M059J (cell line): Measurements from ENCODE around the gene CCDC27. TPM values are rescaled to one million over a fixed set of nuclear protein-coding genes. Genes with fewer than 3 reads are reported as not detected.

Experiments used
- DNase-seq: peaks from one replicate; pipeline ENCODE4 v3.0.0-alpha.2; 2012; ENCODE audit warnings: low read depth
- total RNA-seq: library from RNA; depleted of rRNA; stranded (reverse); fragments of >200 nt; shearing (Covaris generic); gene quantifications from 2 replicates; pipeline ENCODE4 v1.2.3, GENCODE V29; 2014; rRNA removed

Gene CCDC27
- total RNA-seq: not detected in 2 replicates

DNA sequence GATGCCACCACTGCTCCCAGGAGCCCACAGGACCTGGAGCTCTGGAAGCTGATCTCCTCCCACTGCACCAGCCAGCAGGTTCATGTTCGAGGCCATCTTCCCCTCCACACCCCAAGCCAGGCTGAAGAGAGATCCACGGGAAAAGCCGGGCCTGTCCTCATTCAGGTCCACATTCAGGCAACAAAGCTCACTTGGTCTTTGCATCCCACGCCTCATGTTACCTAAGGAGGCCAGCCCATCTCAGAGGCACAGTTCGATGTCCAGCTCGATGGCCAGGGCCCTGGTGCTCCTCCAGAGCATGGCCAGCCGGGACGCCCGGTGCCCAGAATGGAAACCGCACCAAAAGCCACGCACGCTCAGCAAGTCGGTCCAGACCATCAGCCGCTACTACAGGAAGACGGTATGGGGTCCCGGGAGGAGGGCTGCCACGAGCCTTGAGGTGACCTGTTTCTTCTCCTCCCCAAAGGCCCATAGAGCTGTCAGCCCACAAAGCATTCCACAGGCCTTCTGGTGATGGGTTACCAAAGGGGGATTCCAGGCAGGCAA lies at the start of gene CCDC27:
TSS of gene CCDC27 (plus strand) at position 51 of the 546 bp plus-strand sequence. CDS start at position 83, 32 bp downstream.
- no peak for DNase-seq

DNA sequence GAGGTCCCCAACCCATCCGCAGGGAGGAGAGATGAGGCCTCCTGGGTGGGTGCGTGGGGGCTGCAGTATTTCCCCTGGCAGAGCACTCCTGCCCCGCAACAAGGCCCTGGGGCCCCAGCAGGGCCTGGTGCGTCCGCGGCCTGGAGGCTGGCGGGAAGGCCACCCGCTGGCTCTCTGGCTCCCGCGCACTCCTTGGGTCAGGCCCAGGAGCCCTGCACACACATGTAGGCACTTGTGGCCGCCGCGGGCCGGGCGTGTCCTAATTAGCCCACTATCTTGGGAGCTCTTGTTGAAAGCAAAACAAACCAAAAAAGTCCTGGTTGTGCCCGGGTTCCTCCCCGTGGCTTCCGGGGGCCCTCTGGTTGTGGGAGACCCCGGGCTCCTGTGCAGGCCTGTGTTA lies 49.7 kb upstream of the CCDC27 start:
- no peak for DNase-seq

GRCh38 chr1:3702990-3703728 lies 49.1 kb upstream of the CCDC27 start:
- peak; percentile 73 for DNase-seq

DNA sequence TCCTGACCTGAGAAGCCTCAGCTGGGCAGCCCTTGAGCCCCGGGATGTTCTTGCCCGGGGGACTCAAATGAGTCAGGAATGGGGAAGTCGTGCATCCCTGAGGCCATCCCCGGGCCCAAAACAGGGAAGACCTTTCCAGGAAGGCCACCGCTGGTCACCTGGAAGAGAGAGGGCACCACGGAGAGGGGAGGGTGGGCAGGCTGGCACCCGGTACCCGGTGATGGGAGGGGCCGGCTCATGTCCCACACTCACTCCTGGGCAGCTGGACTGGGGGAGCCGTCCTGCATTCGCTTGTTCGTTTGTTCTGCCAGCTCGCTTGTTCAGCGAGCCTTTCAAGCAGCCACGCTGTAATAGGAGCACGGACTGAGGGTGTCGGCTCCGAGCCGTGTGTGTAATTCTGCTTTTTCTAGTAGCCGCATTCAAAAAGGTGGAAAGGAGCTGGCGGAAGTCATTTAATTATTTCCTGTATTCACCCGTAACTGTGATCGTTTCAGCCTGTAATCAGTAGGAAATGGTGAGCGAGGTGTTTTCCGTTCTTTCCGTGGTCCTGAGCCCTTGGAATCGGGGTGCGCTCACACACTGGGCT lies 48.4 kb upstream of the CCDC27 start:
- DNase-seq: no peak

- DNase-seq: no peak
These were observed 46.8 kb upstream of the CCDC27 start for GRCh38 chr1:3705341-3705950.

DNA sequence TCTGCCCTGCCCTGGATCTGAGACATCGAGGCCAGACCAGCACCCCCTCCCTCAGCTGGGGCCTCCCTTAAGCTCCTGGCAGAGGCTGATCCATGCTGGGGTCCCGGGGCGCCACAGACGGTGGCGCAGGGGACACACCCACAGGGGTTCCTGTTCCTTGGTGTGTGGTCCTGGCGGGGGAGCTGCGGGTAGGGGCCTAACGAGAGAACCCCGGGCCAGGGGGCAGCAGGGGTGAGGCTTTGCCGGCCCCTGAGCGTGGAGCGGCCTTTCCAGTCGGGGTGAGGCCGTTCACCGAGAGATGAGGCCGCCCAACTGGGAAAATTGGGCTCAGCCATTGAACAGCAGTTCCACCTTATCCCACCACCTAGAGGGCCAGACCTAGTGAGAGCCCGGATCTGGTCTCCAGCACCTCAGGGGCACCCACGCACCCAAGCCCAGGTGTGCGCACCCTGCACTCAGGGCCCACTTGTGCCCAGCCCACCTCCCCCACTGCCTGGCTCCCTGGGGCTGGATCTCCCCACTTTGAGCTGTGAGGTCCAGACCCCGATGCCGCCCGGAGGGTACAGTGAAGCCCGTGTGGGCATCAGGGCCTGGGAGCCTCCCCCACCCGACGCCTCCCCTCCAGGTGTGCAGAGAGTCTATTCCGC lies 45.5 kb upstream of the CCDC27 start:
- DNase-seq: no peak

DNA sequence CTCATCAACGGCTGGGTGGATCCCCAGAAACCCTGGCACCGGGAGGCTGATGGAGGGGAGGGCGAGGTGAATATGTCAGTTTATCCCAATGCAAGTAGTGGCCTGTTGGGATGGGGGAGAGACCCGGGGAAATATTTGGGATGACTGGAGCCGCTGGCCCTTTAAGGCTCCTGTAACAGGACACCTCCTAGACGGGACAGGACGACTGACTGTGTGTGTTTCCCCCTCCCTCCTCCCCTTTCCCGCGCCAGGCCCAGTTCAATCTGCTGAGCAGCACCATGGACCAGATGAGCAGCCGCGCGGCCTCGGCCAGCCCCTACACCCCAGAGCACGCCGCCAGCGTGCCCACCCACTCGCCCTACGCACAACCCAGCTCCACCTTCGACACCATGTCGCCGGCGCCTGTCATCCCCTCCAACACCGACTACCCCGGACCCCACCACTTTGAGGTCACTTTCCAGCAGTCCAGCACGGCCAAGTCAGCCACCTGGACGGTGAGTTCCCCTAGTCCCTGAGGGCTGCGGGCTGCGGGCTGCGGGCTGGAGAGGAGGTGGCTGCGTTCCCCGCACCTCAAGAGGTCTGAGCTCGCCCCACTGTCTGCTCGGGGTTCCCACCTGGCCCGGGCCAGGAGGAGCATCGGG lies 44.8 kb upstream of the CCDC27 start:
- DNase-seq: no peak

- no peak for DNase-seq
These were observed 44.3 kb upstream of the CCDC27 start for GRCh38 chr1:3707939-3708328.

GRCh38 chr1:3708791-3709190 lies 43.5 kb upstream of the CCDC27 start:
- no peak for DNase-seq

GRCh38 chr1:3710251-3710650 lies 42.0 kb upstream of the CCDC27 start:
- DNase-seq: no peak

- DNase-seq: no peak
These were observed 40.9 kb upstream of the CCDC27 start for GRCh38 chr1:3711381-3711779.

GRCh38 chr1:3711780-3712451 lies 40.3 kb upstream of the CCDC27 start:
- peak; percentile 17 for DNase-seq

GRCh38 chr1:3712573-3713535 lies 39.4 kb upstream of the CCDC27 start:
- DNase-seq: no peak

- no peak for DNase-seq
These were observed 38.4 kb upstream of the CCDC27 start for GRCh38 chr1:3713840-3714239.

- DNase-seq: no peak
These were observed 37.9 kb upstream of the CCDC27 start for GRCh38 chr1:3714284-3714741.

- DNase-seq: no peak
These were observed 37.4 kb upstream of the CCDC27 start for GRCh38 chr1:3714814-3715213.

DNA sequence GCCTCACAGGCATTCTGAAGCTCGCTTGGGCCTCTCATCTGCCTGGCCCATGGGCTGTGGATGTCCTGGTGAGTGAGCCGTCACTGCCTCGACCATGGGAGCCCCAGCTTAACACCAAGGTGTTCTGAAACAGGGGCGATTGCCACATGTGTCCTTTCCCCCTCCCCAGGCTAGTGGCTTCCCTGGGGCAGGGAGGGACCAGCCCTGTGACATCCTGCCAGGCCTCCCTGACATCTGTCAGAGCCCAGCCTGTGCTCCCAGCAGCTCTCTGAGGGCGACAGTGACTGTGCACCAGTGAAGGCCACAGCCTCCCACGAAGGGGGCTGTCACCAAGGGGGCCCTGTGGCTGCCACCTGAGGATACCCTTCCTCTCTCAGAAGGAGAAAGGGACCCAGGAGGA lies 35.9 kb upstream of the CCDC27 start:
- no peak for DNase-seq

GRCh38 chr1:3717041-3717714 lies 35.1 kb upstream of the CCDC27 start:
- no peak for DNase-seq
